Activated naive CD8-positive, alpha-beta T cell treated with anti-CD3 and anti-CD28 coated beads, Interleukin-2, amount 50 U/mL, for 24 hours (primary cell): ENCODE data around the gene STING1.
A peak's percentile ranks its signal among the peaks of the same experiment; 100 is the strongest.
"Not testable (repeated sequence)": the region's sequence is repeated elsewhere in the genome, so short reads cannot be mapped to it uniquely, and the experiment has no call there.

Experiments
- ATAC-seq: fragments of 150-1000 bp; cut with Tn5 transposase; one replicate; pipeline ENCODE4 v1.10.0; 2021
- DNase-seq: peaks from one replicate; pipeline ENCODE4 v3.0.0; 2021
- H3K27ac Mint-ChIP-seq: one replicate; pipeline ENCODE4 v1.8.0; 2021; ENCODE audit warnings: mild to moderate bottlenecking, mixed read lengths
- H3K27me3 Mint-ChIP-seq: one replicate; pipeline ENCODE4 v1.8.0; 2021; ENCODE audit warnings: mixed read lengths
- H3K36me3 Mint-ChIP-seq: one replicate; pipeline ENCODE4 v1.8.0; 2021; ENCODE audit warnings: low read depth, mixed read lengths
- H3K4me1 Mint-ChIP-seq: one replicate; pipeline ENCODE4 v1.8.0; 2021; ENCODE audit warnings: mixed read lengths
- H3K4me3 Mint-ChIP-seq: one replicate; pipeline ENCODE4 v1.8.0; 2021; ENCODE audit warnings: mild to moderate bottlenecking, moderate library complexity, mixed read lengths
- H3K9me3 Mint-ChIP-seq: one replicate; pipeline ENCODE4 v1.8.0; 2021; ENCODE audit warnings: mixed read lengths

The STING1 gene

GRCh38 chr5:139513852-139514485, 31.4 kb upstream of the STING1 start:
- Mint-ChIP-seq H3K27ac (no peak overlapping the region), H3K4me1 (peaks cover 59% of the 10 kb centered on the region), H3K9me3 (peaks cover 4% of the 10 kb centered on the region), H3K27me3 (peaks cover 1% of the 10 kb centered on the region), H3K36me3 (peaks cover 5% of the 10 kb centered on the region), H3K4me3 (no peak overlapping the region)
- no peak for ATAC-seq
- DNase-seq: no peak

- ATAC-seq (peak; percentile 72), DNase-seq (peak; percentile 78)
- H3K27me3 Mint-ChIP-seq, H3K4me3 Mint-ChIP-seq, H3K27ac Mint-ChIP-seq, H3K9me3 Mint-ChIP-seq, H3K36me3 Mint-ChIP-seq: not testable (repeated sequence)
- peaks cover 59% of the 10 kb centered on the region for H3K4me1 Mint-ChIP-seq
Observed at GRCh38 chr5:139513434-139513833, 30.9 kb upstream of the STING1 start.

GRCh38 chr5:139512786-139513390, 30.3 kb upstream of the STING1 start:
- ATAC-seq: no peak
- H3K4me3 Mint-ChIP-seq: no peak overlapping the region
- H3K27ac Mint-ChIP-seq: peak overlapping the region; percentile 36

GRCh38 chr5:139504722-139505121, 22.2 kb upstream of the STING1 start:
- peaks cover 14% of the 10 kb centered on the region for H3K4me1 Mint-ChIP-seq
- not testable (repeated sequence) for H3K27me3 Mint-ChIP-seq, H3K36me3 Mint-ChIP-seq, ATAC-seq, H3K4me3 Mint-ChIP-seq, DNase-seq, H3K27ac Mint-ChIP-seq, H3K9me3 Mint-ChIP-seq

More at GRCh38 chr5:139512786-139513390, 30.3 kb upstream of the STING1 start:
- DNase-seq: no peak
- H3K36me3 Mint-ChIP-seq: peaks cover 5% of the 10 kb centered on the region
- peaks cover 60% of the 10 kb centered on the region for H3K4me1 Mint-ChIP-seq
- peaks cover 4% of the 10 kb centered on the region for H3K9me3 Mint-ChIP-seq
- peaks cover 1% of the 10 kb centered on the region for H3K27me3 Mint-ChIP-seq

GRCh38 chr5:139503879-139504278, 21.3 kb upstream of the STING1 start:
- H3K4me1 Mint-ChIP-seq: peaks cover 11% of the 10 kb centered on the region
- ATAC-seq, H3K36me3 Mint-ChIP-seq, DNase-seq, H3K9me3 Mint-ChIP-seq, H3K4me3 Mint-ChIP-seq, H3K27me3 Mint-ChIP-seq, H3K27ac Mint-ChIP-seq: not testable (repeated sequence)

GRCh38 chr5:139503036-139503817, 20.7 kb upstream of the STING1 start:
- not testable (repeated sequence) for H3K4me3 Mint-ChIP-seq, ATAC-seq, H3K36me3 Mint-ChIP-seq, H3K4me1 Mint-ChIP-seq, H3K9me3 Mint-ChIP-seq, H3K27ac Mint-ChIP-seq, H3K27me3 Mint-ChIP-seq, DNase-seq

GRCh38 chr5:139501381-139501780, 18.8 kb upstream of the STING1 start:
- H3K4me3 Mint-ChIP-seq: no peak overlapping the region
- no peaks in the 10 kb centered on the region for H3K36me3 Mint-ChIP-seq
- H3K27me3 Mint-ChIP-seq: no peaks in the 10 kb centered on the region
- no peak overlapping the region for H3K27ac Mint-ChIP-seq
- DNase-seq: no peak
- H3K9me3 Mint-ChIP-seq: no peaks in the 10 kb centered on the region
- no peaks in the 10 kb centered on the region for H3K4me1 Mint-ChIP-seq
- no peak for ATAC-seq

- Mint-ChIP-seq H3K36me3 (no peaks in the 10 kb centered on the region), H3K27ac (no peak overlapping the region), H3K9me3 (no peaks in the 10 kb centered on the region), H3K4me1 (peaks cover 18% of the 10 kb centered on the region), H3K4me3 (no peak overlapping the region), H3K27me3 (no peaks in the 10 kb centered on the region)
- ATAC-seq (no peak), DNase-seq (no peak)
Observed at GRCh38 chr5:139495638-139496435, 13.3 kb upstream of the STING1 start.

GRCh38 chr5:139494832-139495231, 12.3 kb upstream of the STING1 start:
- Mint-ChIP-seq H3K27ac (no peak overlapping the region), H3K4me1 (peaks cover 18% of the 10 kb centered on the region), H3K9me3 (no peaks in the 10 kb centered on the region), H3K27me3 (no peaks in the 10 kb centered on the region), H3K4me3 (no peak overlapping the region), H3K36me3 (no peaks in the 10 kb centered on the region)
- no peak for DNase-seq
- ATAC-seq: no peak

- Mint-ChIP-seq H3K4me1 (peaks cover 18% of the 10 kb centered on the region), H3K27me3 (no peaks in the 10 kb centered on the region), H3K9me3 (no peaks in the 10 kb centered on the region), H3K36me3 (no peaks in the 10 kb centered on the region), H3K27ac (no peak overlapping the region), H3K4me3 (no peak overlapping the region)
- no peak for ATAC-seq
- DNase-seq: no peak
Observed at GRCh38 chr5:139494256-139494655, 11.7 kb upstream of the STING1 start.

GRCh38 chr5:139492700-139493192, 10.2 kb upstream of the STING1 start:
- Mint-ChIP-seq H3K4me1 (peaks cover 26% of the 10 kb centered on the region), H3K4me3 (no peak overlapping the region), H3K27ac (no peak overlapping the region), H3K36me3 (no peaks in the 10 kb centered on the region), H3K9me3 (no peaks in the 10 kb centered on the region), H3K27me3 (no peaks in the 10 kb centered on the region)
- no peak for DNase-seq
- ATAC-seq: no peak

GRCh38 chr5:139488260-139488659, 5.7 kb upstream of the STING1 start:
- H3K27me3 Mint-ChIP-seq: no peaks in the 10 kb centered on the region
- H3K9me3 Mint-ChIP-seq: no peaks in the 10 kb centered on the region
- H3K36me3 Mint-ChIP-seq: no peaks in the 10 kb centered on the region
- peaks cover 16% of the 10 kb centered on the region for H3K4me1 Mint-ChIP-seq
- peak overlapping the region; percentile 67 for H3K27ac Mint-ChIP-seq
- no peak overlapping the region for H3K4me3 Mint-ChIP-seq
- ATAC-seq (no peak), DNase-seq (no peak)

- H3K36me3 Mint-ChIP-seq: peaks cover 3% of the 10 kb centered on the region
- no peak overlapping the region for H3K4me3 Mint-ChIP-seq
- H3K27me3 Mint-ChIP-seq: no peaks in the 10 kb centered on the region
- H3K4me1 Mint-ChIP-seq: peaks cover 25% of the 10 kb centered on the region
- no peaks in the 10 kb centered on the region for H3K9me3 Mint-ChIP-seq
- no peak for ATAC-seq
- H3K27ac Mint-ChIP-seq: no peak overlapping the region
- no peak for DNase-seq
Observed at GRCh38 chr5:139486201-139486600, 3.6 kb upstream of the STING1 start.

GRCh38 chr5:139482890-139483208, 291 bp upstream of the STING1 start:
- not testable (repeated sequence) for ATAC-seq

More at GRCh38 chr5:139482890-139483208, 291 bp upstream of the STING1 start:
- not testable (repeated sequence) for DNase-seq, H3K27me3 Mint-ChIP-seq, H3K9me3 Mint-ChIP-seq
- peaks cover 34% of the 10 kb centered on the region for H3K4me1 Mint-ChIP-seq
- H3K27ac Mint-ChIP-seq: peak overlapping the region; percentile 89
- peak overlapping the region; percentile 84 for H3K4me3 Mint-ChIP-seq
- peaks cover 11% of the 10 kb centered on the region for H3K36me3 Mint-ChIP-seq
